ENCODE results near the gene CLASP2.

Gene CLASP2

GRCh38 chr3:33746416-33747116 is 28.5 kb upstream of the CLASP2 start:
- DNase-seq (ENCODE audit: extremely low read depth, low read depth): no peak
- TF ChIP-seq CTCF (IDR thresholded peaks at IDR 0.05; ENCODE audit: low read depth, low read length): no peak

GRCh38 chr3:33737146-33737545 is 19.1 kb upstream of the CLASP2 start:
- no peak for DNase-seq (ENCODE audit: extremely low read depth, low read depth)
- no peak for TF ChIP-seq CTCF (IDR thresholded peaks at IDR 0.05; ENCODE audit: low read depth, low read length)

- TF ChIP-seq CTCF (IDR thresholded peaks at IDR 0.05; ENCODE audit: low read depth, low read length): peak; percentile 8
- DNase-seq (ENCODE audit: extremely low read depth, low read depth): no peak
Measured at GRCh38 chr3:33732394-33732793, 14.3 kb upstream of the CLASP2 start.

GRCh38 chr3:33729993-33730392 is 11.9 kb upstream of the CLASP2 start:
- TF ChIP-seq CTCF (IDR thresholded peaks at IDR 0.05; ENCODE audit: low read depth, low read length): no peak
- DNase-seq (ENCODE audit: extremely low read depth, low read depth): no peak

- no peak for DNase-seq (ENCODE audit: extremely low read depth, low read depth)
- TF ChIP-seq CTCF (IDR thresholded peaks at IDR 0.05; ENCODE audit: low read depth, low read length): no peak
Measured at GRCh38 chr3:33724256-33724655, 6.2 kb upstream of the CLASP2 start.

GRCh38 chr3:33722626-33723370 is 4.7 kb upstream of the CLASP2 start:
- TF ChIP-seq CTCF (IDR thresholded peaks at IDR 0.05; ENCODE audit: low read depth, low read length): no peak
- no peak for DNase-seq (ENCODE audit: extremely low read depth, low read depth)

- no peak for TF ChIP-seq CTCF (IDR thresholded peaks at IDR 0.05; ENCODE audit: low read depth, low read length)
- no peak for DNase-seq (ENCODE audit: extremely low read depth, low read depth)
Measured at GRCh38 chr3:33722191-33722590, 4.1 kb upstream of the CLASP2 start.

All from AG09319 (cell line).